Ishikawa (cell line): ENCODE measurements around the gene DDIAS.

Experiments
- CREB1 ChIP-seq: IDR thresholded peaks from 2 replicates; pipeline ENCODE4 v1.6.1; 2012; ENCODE audit warnings: low read depth
- EGR1 ChIP-seq: IDR thresholded peaks from 2 replicates; pipeline ENCODE4 v1.6.1; 2012
- EP300 ChIP-seq: IDR thresholded peaks from 2 replicates; pipeline ENCODE4 v1.6.1; 2012; ENCODE audit warnings: borderline replicate concordance
- FOXM1 ChIP-seq: IDR thresholded peaks from 2 replicates; pipeline ENCODE4 v1.6.1; 2012; ENCODE audit warnings: low read depth, borderline replicate concordance
- MAX ChIP-seq: IDR thresholded peaks from 2 replicates; pipeline ENCODE4 v1.6.1; 2012
- NFIC ChIP-seq: IDR thresholded peaks from 2 replicates; pipeline ENCODE4 v1.6.1; 2012
- REST ChIP-seq: IDR thresholded peaks from 2 replicates; pipeline ENCODE4 v1.6.1; 2012; ENCODE audit warnings: low read depth, mild to moderate bottlenecking
- TAF1 ChIP-seq: IDR thresholded peaks from 2 replicates; pipeline ENCODE4 v1.6.1; 2012; ENCODE audit warnings: low read depth, mild to moderate bottlenecking
- YY1 ChIP-seq: IDR thresholded peaks from 2 replicates; pipeline ENCODE4 v1.6.1; 2012; ENCODE audit warnings: low read depth

GRCh38 chr11:82978422-82979099 is 77.0 kb downstream of the DDIAS start:
- no peak for TF ChIP-seq YY1
- TF ChIP-seq TAF1, result no peak
- no peak for TF ChIP-seq NFIC
- no peak for TF ChIP-seq EGR1
- TF ChIP-seq EP300, result no peak
- TF ChIP-seq REST, result no peak
- TF ChIP-seq FOXM1, result no peak
- no peak for TF ChIP-seq CREB1
- no peak for TF ChIP-seq MAX
